A673 (cell line): Measurements from ENCODE around the gene PIN1.

Experiments
- EZH2 ChIP-seq: fragments of 200-600 bp; sonication (generic); IDR thresholded peaks from 2 replicates; pipeline ENCODE4 v1.6.1; 2017; ENCODE audit warnings: borderline replicate concordance, low read depth, mild to moderate bottlenecking, mixed read lengths, antibody characterized with exemption, low read length; ENCODE audit not compliant: poor library complexity, severe bottlenecking
- TF ChIP-seq, protein P1 (sequence below): fragments of 300-800, 200-600 bp; sonication (generic); conservative IDR thresholded peaks from 2 replicates; pipeline ENCODE4 v1.5.1; 2017; ENCODE audit warnings: low read depth, mild to moderate bottlenecking, antibody characterized with exemption, low read length, moderate library complexity, mixed read lengths

- TF ChIP-seq, protein P1, sequence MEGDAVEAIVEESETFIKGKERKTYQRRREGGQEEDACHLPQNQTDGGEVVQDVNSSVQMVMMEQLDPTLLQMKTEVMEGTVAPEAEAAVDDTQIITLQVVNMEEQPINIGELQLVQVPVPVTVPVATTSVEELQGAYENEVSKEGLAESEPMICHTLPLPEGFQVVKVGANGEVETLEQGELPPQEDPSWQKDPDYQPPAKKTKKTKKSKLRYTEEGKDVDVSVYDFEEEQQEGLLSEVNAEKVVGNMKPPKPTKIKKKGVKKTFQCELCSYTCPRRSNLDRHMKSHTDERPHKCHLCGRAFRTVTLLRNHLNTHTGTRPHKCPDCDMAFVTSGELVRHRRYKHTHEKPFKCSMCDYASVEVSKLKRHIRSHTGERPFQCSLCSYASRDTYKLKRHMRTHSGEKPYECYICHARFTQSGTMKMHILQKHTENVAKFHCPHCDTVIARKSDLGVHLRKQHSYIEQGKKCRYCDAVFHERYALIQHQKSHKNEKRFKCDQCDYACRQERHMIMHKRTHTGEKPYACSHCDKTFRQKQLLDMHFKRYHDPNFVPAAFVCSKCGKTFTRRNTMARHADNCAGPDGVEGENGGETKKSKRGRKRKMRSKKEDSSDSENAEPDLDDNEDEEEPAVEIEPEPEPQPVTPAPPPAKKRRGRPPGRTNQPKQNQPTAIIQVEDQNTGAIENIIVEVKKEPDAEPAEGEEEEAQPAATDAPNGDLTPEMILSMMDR = no peak
- no peak for TF ChIP-seq EZH2
Observed at GRCh38 chr19:9818734-9819595, 16.2 kb upstream of the PIN1 start, which contains the start of gene FBXL12.
